ENCODE results near the gene SAMD11.

DNA sequence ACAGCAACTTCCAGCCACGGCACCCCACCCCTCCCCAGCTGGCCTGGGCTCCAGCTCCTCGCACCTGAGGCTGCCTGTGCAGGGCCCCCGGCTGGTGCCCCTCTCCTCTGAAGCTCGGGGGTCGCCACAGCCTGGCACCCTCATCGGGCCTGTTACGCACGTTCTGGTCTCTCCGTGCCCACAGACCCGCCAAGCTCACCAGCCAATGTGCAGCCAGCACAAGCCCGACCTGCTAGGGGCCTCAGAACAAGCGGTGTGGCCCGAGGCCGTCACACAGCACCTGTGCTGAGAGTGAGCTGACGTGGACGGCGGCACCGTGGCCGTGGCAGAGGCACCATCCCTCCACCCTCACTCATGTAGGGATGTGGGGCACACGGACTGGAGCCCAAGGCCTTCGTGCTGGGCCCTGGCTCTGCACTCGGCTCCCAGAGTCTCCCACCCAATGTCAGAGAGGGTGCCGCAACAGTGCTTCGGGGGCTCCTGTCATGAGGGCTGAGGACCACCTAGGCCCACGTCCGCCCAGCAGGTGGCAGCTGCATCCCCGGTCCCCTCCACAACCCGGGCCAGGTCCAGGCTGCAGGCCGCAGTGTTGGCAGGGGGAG, 4.4 kb upstream of the SAMD11 start:
- TF ChIP-seq CTCF (IDR thresholded peaks at IDR 0.05 in 2 of 3, conservative IDR thresholded peaks at IDR 0.05 in 1 of 3; ENCODE audit: borderline replicate concordance in 1 of 3, insufficient read depth in 1 of 3, low read depth in 2 of 3, low read length in 2 of 3) (0 out of 6 replicates have a peak, but pooled peaks of 1 of the 3 experiments have one; percentile 5), POLR2AphosphoS5 (IDR thresholded peaks at IDR 0.05; ENCODE audit: low read depth, low read length) (no peak), SIN3A (IDR thresholded peaks at IDR 0.05; ENCODE audit: low read depth) (no peak), YY1 (IDR thresholded peaks at IDR 0.05; ENCODE audit: extremely low read depth, insufficient replicate concordance, low read depth, low read length) (no peak), POLR2A (IDR thresholded peaks at IDR 0.05; ENCODE audit: borderline replicate concordance, extremely low read depth, insufficient read depth, insufficient read length) (no peak)
- TF ChIP-seq, protein P1, sequence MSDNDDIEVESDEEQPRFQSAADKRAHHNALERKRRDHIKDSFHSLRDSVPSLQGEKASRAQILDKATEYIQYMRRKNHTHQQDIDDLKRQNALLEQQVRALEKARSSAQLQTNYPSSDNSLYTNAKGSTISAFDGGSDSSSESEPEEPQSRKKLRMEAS (IDR thresholded peaks at IDR 0.05) = no peak
